GM08714 (cell line): ENCODE measurements around the gene KRT28.

ENCODE experiments used
- H3K4me3 ChIP-seq: fragments of 200-500 bp; sonication (Bioruptor generic); 2 replicates; pipeline ENCODE4 v1.5.1; 2014; ENCODE audit warnings: mild to moderate bottlenecking, low read length, inconsistent platforms
- ZNF274 ChIP-seq: IDR thresholded peaks from 2 replicates; pipeline ENCODE4 v1.6.1; 2012; ENCODE audit warnings: mild to moderate bottlenecking, low read depth, low read length

KRT28 gene, protein sequence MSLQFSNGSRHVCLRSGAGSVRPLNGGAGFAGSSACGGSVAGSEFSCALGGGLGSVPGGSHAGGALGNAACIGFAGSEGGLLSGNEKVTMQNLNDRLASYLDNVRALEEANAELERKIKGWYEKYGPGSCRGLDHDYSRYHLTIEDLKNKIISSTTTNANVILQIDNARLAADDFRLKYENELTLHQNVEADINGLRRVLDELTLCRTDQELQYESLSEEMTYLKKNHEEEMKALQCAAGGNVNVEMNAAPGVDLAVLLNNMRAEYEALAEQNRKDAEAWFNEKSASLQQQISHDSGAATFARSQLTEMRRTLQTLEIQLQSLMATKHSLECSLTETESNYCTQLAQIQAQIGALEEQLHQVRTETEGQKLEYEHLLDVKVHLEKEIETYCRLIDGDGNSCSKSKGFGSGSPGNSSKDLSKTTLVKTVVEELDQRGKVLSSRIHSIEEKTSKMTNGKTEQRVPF

DNA sequence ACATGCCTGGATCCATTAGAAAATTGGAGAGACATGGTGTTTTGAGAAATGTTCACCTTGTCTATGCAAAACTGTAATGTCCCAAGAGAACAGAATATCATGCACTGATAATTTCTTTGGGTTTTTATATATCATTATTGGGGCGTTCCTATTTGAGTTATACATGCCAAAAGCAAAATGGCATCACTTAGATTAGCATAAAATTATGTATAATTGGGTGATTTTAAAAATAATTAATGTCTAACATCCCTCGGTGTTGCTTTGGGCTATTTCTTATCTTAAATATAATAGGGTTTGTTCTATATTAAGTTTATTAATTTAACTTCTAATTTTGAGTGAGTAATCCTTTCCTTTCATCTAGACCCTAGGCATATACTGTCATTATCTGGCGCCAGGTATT is at the start of gene KRT28:
TSS of gene KRT28 (minus strand) at position 101 of the 400 bp plus-strand sequence. CDS start at position 35, 66 bp downstream.
- TF ChIP-seq ZNF274 = no peak
- no peak within 1 kb of the TSS for H3K4me3 ChIP-seq

DNA sequence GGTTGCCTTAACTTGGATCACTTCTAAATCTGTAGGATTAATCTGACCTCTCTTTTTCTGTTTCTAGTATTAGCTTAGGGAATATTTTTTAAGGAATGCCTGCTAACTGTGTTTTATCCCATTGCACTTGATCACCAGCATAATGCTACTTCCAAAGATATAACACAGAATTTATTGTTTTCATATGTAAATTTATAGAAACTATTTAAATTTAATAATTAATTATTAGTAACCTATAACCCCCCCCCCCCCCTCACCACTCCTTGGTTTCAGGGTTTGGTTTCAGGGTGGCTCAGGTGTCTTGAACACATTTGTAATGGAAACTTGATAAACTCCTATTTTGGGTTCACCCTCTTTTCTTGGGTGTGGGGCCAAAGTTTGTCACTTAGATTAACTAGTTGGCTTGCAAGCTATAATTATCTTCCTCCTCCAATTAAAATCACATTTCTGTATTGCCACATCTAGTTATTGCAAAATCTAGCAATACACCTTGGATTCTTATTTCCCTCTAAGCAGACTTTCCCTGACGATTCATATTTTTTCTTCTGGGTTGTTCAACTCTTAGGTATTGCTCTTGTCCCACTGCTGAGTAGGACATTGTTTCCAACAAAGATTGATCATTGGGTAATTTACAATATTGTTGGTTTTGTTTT is 49.0 kb upstream of the KRT28 start:
- TF ChIP-seq ZNF274 = no peak
- no peak overlapping the region for H3K4me3 ChIP-seq

DNA sequence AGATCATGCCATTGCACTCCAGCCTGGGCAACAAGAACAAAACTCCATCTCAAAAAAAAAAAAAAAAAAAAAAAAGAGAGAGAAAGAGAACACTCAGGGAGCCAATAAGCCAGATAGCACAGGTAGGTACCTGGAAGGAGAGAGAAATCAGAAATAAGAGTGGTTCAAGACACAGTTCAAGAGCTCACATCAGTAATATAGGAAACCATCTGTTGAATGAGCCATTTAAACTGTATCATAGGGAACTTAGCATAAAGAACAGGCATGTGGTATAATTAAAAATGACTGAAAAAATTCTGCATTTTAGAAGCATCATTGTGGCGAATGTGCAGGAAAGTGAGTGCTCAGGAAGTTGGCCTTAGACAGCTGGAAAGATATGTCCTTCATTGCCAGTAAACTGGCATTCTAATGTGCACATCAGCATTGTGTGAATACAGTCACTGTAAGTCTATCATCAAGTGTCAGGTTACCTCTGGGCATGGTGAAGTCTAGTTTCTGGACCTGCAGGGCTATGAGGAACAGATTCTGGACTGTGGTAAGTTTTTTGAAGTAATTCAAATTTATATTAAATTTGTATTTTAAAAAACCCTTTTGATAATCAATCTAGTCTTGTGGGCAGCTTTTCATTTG is 46.9 kb upstream of the KRT28 start:
- no peak for TF ChIP-seq ZNF274
- no peak overlapping the region for H3K4me3 ChIP-seq

DNA sequence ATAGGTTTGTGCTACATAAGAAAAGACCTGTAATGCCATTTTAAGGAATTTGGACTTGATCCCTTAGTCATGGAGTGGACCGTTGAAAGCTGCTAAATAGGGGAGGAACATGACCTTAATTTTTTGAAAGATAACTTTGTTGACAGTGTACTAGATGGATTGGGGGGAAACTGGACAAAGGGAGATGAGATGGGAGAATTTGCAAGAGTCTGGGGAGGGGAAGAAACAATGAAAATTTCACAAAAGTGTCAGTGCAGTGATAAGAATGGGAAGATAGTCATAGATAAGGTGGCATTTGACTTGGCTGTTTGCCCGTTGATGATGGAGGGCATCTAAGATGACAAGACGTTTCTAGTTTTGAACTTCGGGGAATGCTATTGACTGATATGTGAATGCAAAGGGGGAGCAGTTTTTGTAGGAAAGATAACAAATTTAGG is 44.9 kb upstream of the KRT28 start:
- no peak for TF ChIP-seq ZNF274
- H3K4me3 ChIP-seq = no peak overlapping the region

DNA sequence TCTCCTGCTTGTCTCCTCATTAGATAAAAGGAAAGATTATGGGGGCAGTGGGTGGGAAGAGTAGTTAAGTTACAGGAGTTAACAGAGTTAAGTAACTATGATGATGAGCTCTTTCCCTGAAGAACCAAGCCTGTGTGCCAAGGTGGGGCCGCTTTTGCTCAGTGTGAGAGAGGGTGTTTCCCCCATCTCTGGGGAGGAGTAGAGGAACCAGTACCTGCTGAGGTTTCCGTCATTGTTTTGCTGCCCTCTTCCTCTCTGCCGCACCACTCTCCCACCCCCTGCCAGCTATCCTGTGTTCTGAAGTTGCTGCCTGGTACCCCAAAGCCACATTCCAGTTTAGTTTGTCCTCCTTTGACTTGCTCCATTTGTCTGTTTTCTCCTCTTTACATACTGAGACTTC is 43.5 kb upstream of the KRT28 start:
- no peak for TF ChIP-seq ZNF274
- no peak overlapping the region for H3K4me3 ChIP-seq

DNA sequence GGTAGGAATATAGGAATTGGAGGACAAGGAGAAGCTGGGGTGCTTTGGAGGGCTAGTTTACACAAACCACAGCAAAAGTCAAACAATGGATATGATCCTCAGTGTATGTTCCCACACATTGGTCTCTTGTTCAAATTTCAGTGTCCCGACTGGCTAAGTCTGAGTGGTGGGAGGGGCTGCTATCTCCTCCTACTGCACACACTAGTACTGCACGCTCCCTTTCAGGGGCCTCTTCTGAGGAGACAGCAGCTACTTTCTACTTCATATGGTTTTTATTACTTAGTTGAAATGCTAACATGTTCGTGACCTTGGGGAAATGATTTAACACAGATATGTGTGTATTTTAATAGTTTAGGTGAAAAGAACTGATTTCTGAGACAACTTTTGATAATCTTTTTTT is 41.5 kb upstream of the KRT28 start:
- TF ChIP-seq ZNF274 = no peak
- H3K4me3 ChIP-seq = no peak overlapping the region

DNA sequence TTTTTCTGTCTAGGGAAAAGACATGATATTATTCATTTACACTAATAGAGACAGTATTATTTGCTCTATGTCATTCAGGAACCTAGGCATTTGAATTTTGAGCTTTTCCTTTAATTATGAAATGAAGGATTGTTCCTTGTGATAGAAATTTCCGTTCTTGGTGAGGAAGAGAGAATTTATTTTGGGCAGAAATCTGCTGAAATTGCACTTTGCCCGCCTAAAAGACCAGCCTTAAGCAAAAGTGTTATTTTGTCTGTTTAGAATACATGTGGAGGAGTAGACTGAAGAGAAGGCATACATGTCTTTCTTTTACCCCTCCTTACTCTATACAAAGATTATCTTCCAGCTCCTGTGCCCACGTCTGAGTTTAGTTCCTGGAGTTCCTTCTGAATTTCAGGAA is 39.4 kb upstream of the KRT28 start:
- TF ChIP-seq ZNF274 = no peak
- H3K4me3 ChIP-seq = no peak overlapping the region

DNA sequence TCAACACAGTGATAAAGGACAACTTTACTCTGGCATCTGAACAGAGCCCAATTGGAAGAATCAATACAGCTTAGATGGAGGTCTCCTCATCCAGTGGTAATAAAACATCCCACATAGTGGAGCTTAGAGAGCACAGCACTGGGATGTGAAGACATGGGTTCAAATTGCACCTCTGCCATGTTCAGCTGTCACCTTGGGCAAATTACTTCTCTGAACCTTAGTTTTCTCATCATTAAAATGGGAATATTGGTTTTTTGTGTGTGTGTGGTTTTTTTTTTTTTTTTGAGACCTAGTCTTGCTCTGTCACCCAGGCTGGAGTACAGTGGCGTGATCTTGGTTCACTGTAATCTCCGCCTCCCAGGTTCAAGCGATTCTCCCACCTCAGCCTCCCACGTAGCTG is 36.3 kb upstream of the KRT28 start:
- no peak for TF ChIP-seq ZNF274
- H3K4me3 ChIP-seq = no peak overlapping the region

DNA sequence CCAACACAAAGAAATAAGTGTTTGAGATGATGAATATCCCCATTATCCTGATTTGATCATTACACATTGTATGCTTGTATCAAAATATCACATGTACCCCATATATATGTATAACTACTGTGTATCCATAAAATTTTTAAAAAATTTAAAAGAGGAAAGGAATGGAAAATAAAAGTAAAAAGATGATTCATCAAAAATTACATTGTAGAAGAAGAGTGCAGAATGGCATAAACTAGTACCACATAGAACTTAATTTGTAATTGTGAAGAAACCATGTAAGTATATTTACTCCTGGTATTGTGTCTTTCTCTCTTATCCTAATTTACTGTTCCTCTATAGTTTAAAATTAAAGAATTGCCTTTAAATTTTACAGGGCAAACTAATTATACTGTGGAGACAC is 34.1 kb upstream of the KRT28 start:
- no peak overlapping the region for H3K4me3 ChIP-seq
- no peak for TF ChIP-seq ZNF274

DNA sequence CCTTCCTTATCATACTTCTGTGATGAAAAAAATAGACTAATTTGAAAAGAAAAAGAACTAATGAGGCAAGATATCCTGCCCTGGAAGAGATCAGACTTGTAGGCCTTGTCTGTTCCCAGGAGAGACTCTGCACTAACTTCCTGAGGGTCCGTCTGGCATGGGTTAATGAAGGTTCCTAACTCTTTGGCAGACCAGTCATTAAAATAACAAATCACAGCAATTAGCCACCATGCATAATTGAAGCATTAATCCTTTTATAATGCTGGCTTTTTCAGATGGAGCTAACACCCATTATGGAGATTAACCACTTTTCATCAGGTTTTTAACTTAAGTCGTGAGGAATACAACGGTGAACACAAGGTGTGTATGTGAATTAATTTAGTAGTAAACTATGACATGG is 33.1 kb upstream of the KRT28 start:
- TF ChIP-seq ZNF274 = no peak
- H3K4me3 ChIP-seq = no peak overlapping the region

DNA sequence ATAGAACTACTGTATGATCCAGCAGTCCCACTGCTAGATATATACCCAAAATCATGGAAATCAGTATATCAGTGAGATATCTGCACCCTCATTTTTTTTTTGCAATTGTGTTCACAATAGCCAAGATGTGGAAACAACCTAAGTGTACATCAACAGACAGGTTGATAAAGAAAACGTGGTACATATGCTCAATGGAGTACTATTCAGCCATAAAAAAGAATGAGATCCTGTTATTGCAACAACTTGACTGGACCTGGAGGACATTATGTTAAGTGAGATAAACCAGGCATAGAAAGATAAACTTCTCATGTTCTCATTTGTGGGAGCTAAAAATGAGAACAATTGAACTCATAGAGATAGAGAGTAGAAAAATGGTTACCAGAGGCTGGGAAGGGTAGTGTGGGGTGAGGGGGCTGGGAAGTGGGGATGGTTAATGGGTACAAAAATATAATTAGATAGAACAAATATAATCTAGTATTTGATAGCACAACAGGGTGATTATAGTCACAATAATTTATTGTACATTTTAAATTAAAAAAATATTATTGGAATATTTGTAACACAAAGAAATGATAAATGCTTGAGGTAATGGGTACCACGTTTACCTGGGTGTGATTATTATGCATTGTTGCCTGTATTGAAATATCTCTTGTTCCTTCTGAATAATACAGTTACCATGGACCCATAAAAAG is 30.5 kb upstream of the KRT28 start:
- TF ChIP-seq ZNF274 = no peak
- H3K4me3 ChIP-seq = no peak overlapping the region

DNA sequence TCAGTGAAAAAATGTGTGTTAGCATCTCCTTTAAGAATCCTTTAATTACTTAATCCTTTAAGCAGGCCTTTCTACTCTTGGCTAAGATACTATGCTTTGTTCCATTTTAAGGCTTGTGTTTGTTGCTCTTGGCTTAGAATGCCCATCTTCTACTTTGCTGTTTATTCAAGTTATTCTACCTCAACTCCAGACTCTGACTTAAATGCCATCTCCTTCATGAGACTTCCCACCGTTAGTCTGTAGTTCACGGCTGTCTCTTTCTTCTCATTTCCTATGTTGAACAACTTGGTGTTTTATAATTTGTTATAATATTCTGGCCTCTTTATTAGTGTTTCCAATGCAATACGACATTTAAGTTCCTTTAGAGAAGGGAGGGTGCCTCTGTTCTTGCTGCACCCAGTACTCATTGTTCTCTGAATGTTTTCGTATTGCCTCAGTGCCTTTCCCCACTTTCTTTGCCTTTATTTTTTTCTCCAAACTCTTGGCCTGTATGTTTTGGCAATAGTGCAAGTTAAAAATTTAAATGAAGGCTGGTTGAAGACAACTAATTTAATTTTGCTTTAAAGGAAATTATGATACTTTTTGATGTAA is 28.8 kb upstream of the KRT28 start:
- no peak for TF ChIP-seq ZNF274
- H3K4me3 ChIP-seq = no peak overlapping the region

DNA sequence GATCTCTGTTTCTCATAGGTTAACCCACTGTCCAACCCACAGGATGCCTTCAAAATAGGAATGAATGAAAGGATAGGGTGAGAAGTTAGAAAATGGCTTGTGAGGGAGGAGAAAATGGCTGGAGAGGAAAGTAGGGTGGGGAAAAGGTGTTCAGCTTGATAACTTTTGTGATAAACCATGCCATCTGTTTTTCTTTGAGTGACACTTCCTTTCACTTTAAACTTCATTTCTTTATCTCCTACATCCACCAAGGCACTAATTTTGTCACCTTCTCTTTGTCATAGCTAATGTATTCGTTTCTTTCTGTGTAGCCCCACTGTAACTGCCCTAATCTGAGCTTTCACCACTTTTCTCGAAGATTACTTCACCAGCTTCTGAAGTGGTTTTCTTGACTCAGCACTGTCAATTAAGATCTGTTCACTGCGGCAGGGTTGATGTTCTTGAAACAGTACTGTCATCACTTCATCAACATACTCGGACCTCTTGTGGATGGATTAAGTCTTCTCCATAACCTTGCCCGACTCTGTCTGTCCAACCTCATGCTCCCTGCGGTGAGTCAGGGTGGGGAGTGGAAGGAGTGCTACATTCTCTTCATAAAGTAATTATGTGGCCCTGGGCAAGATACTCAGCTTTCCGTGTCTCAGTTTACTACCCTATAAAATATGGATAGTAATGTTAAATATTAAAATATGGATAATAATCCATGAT is 28.1 kb upstream of the KRT28 start:
- no peak overlapping the region for H3K4me3 ChIP-seq

More for the DNA sequence above, 28.1 kb upstream of the KRT28 start:
- TF ChIP-seq ZNF274 = no peak
